Duodenal mucosa (tissue), 2 donors: ENCODE results near the gene A4GALT.
A peak's percentile ranks its signal among the peaks of the same experiment; 100 is the strongest.

Source experiments
- H3K27ac ChIP-seq: one replicate; pipeline ENCODE4 v1.7.0; 2013; ENCODE audit warnings: low read depth, low read length
- H3K27me3 ChIP-seq, 2 donors: one replicate each; pipeline ENCODE4 v1.7.0; 2013; ENCODE audit warnings: low read length in 2 of 2, control low read depth in 1 of 2; ENCODE audit not compliant: insufficient read depth in 2 of 2, control insufficient read depth in 1 of 2
- H3K36me3 ChIP-seq, 2 donors: one replicate each; pipeline ENCODE4 v1.7.0; 2013; ENCODE audit warnings: low read length in 2 of 2, control low read depth in 1 of 2; ENCODE audit not compliant: insufficient read depth in 2 of 2, control insufficient read depth in 1 of 2
- H3K4me1 ChIP-seq, 2 donors: one replicate each; pipeline ENCODE4 v1.7.0; 2013; ENCODE audit warnings: low read length in 2 of 2, control low read depth in 1 of 2; ENCODE audit not compliant: insufficient read depth in 2 of 2, control insufficient read depth in 1 of 2
- H3K4me3 ChIP-seq, 2 donors: one replicate each; pipeline ENCODE4 v1.7.0; 2013; ENCODE audit warnings: low read length in 2 of 2, low read depth in 1 of 2
- H3K9ac ChIP-seq, 2 donors: one replicate each; pipeline ENCODE4 v1.7.0; 2013; ENCODE audit warnings: low read length in 2 of 2, low read depth in 1 of 2
- H3K9me3 ChIP-seq, 2 donors: one replicate each; pipeline ENCODE4 v1.7.0; 2013; ENCODE audit warnings: low read length in 2 of 2, control low read depth in 1 of 2; ENCODE audit not compliant: control insufficient read depth in 1 of 2

Gene A4GALT

GRCh38 chr22:42707496-42707895, 13.2 kb downstream of the A4GALT start:
- Histone ChIP-seq H3K27me3 (no peaks in the 10 kb centered on the region), H3K9ac (no peak overlapping the region), H3K4me3 (no peak overlapping the region), H3K36me3 (no peaks in the 10 kb centered on the region), H3K9me3 (peaks cover 4% of the 10 kb centered on the region in 2 donors), H3K27ac (no peak overlapping the region), H3K4me1 (no peaks in the 10 kb centered on the region)

GRCh38 chr22:42704896-42705295, 15.8 kb downstream of the A4GALT start:
- Histone ChIP-seq H3K4me3 (no peak overlapping the region), H3K27ac (no peak overlapping the region), H3K9me3 (peaks cover 2 to 4% of the 10 kb centered on the region in 2 donors), H3K9ac (no peak overlapping the region), H3K36me3 (no peaks in the 10 kb centered on the region), H3K4me1 (no peaks in the 10 kb centered on the region), H3K27me3 (no peaks in the 10 kb centered on the region)

- H3K36me3 ChIP-seq: no peaks in the 10 kb centered on the region
- no peaks in the 10 kb centered on the region for H3K27me3 ChIP-seq
- no peak overlapping the region for H3K27ac ChIP-seq
- no peak overlapping the region for H3K4me3 ChIP-seq
- H3K9ac ChIP-seq: no peak overlapping the region
- H3K9me3 ChIP-seq: no peaks in the 10 kb centered on the region
- peaks cover 0 to under 1% of the 10 kb centered on the region in 2 donors for H3K4me1 ChIP-seq
Observed at GRCh38 chr22:42702675-42703074, 18.0 kb downstream of the A4GALT start.

- H3K4me3 ChIP-seq: no peak overlapping the region
- no peak overlapping the region for H3K9ac ChIP-seq
- no peaks in the 10 kb centered on the region for H3K36me3 ChIP-seq
- H3K9me3 ChIP-seq: no peaks in the 10 kb centered on the region
- H3K4me1 ChIP-seq: peaks cover 0 to 5% of the 10 kb centered on the region in 2 donors
- H3K27ac ChIP-seq: no peak overlapping the region
- no peaks in the 10 kb centered on the region for H3K27me3 ChIP-seq
Observed at GRCh38 chr22:42701694-42702093, 19.0 kb downstream of the A4GALT start.

- Histone ChIP-seq H3K27me3 (no peaks in the 10 kb centered on the region), H3K4me1 (peaks cover 0 to 5% of the 10 kb centered on the region in 2 donors), H3K9me3 (no peaks in the 10 kb centered on the region), H3K36me3 (no peaks in the 10 kb centered on the region), H3K27ac (no peak overlapping the region), H3K9ac (no peak overlapping the region), H3K4me3 (no peak overlapping the region)
Observed at GRCh38 chr22:42700901-42701300, 19.8 kb downstream of the A4GALT start.

GRCh38 chr22:42700355-42700754, 20.3 kb downstream of the A4GALT start:
- H3K9me3 ChIP-seq: no peaks in the 10 kb centered on the region
- H3K36me3 ChIP-seq: no peaks in the 10 kb centered on the region
- H3K27ac ChIP-seq: no peak overlapping the region
- no peaks in the 10 kb centered on the region for H3K27me3 ChIP-seq
- H3K4me1 ChIP-seq: peaks cover 0 to 5% of the 10 kb centered on the region in 2 donors
- H3K9ac ChIP-seq: no peak overlapping the region
- no peak overlapping the region for H3K4me3 ChIP-seq

GRCh38 chr22:42699976-42700352, 20.7 kb downstream of the A4GALT start:
- Histone ChIP-seq H3K4me1 (peaks cover 0 to 5% of the 10 kb centered on the region in 2 donors), H3K36me3 (no peaks in the 10 kb centered on the region), H3K27me3 (no peaks in the 10 kb centered on the region), H3K9ac (no peak overlapping the region), H3K27ac (no peak overlapping the region), H3K9me3 (no peaks in the 10 kb centered on the region), H3K4me3 (no peak overlapping the region)

- Histone ChIP-seq H3K27ac (no peak overlapping the region), H3K27me3 (no peaks in the 10 kb centered on the region), H3K36me3 (no peaks in the 10 kb centered on the region), H3K4me1 (peaks cover 0 to 5% of the 10 kb centered on the region in 2 donors), H3K9me3 (no peaks in the 10 kb centered on the region), H3K4me3 (no peak overlapping the region), H3K9ac (no peak overlapping the region)
Observed at GRCh38 chr22:42699281-42699975, 21.2 kb downstream of the A4GALT start.

GRCh38 chr22:42697542-42698013, 23.1 kb downstream of the A4GALT start:
- H3K27me3 ChIP-seq: no peaks in the 10 kb centered on the region
- peaks cover 0 to 5% of the 10 kb centered on the region in 2 donors for H3K4me1 ChIP-seq
- no peaks in the 10 kb centered on the region for H3K36me3 ChIP-seq
- H3K4me3 ChIP-seq: no peak overlapping the region
- peak overlapping the region; percentile 42 for H3K27ac ChIP-seq
- no peaks in the 10 kb centered on the region for H3K9me3 ChIP-seq
- H3K9ac ChIP-seq: no peak overlapping the region

- Histone ChIP-seq H3K27me3 (no peaks in the 10 kb centered on the region), H3K4me3 (no peak overlapping the region), H3K9ac (no peak overlapping the region), H3K27ac (no peak overlapping the region), H3K9me3 (no peaks in the 10 kb centered on the region), H3K36me3 (no peaks in the 10 kb centered on the region), H3K4me1 (peaks cover 0 to 5% of the 10 kb centered on the region in 2 donors)
Observed at GRCh38 chr22:42696331-42696967, 24.2 kb downstream of the A4GALT start.
